WTC11 (cell line): ENCODE data around the gene RYR2. TPM values are rescaled to one million over a fixed set of nuclear protein-coding genes. Genes with fewer than 3 reads are reported as not detected.

Experiments used
- ATAC-seq: fragments of 200-7000 bp; cut with Tn5 transposase; 2 replicates; pipeline ENCODE4 v1.10.0; 2021; ENCODE audit warnings: mild to moderate bottlenecking, moderate library complexity
- CTCF ChIA-PET: fragments of 300-600 bp; sonication (Branson Sonifier 250); formaldehyde crosslinking; loops from one replicate; lab custom pipeline; 2021; ENCODE audit warnings: antibody characterized with exemption; lab: Charles Lee
- POLR2A ChIA-PET: fragments of 350-600 bp; sonication (Branson Sonifier 250); formaldehyde crosslinking; loops from one replicate; lab custom pipeline; 2021; ENCODE audit warnings: antibody characterized with exemption; lab: Charles Lee
- DNase-seq: peaks from one replicate; pipeline ENCODE4 v3.0.0; 2021; ENCODE audit warnings: low spot score
- H3K27ac Mint-ChIP-seq: 2 replicates; pipeline ENCODE4 v1.8.0; 2021; ENCODE audit warnings: mixed read lengths
- H3K27me3 Mint-ChIP-seq: 2 replicates; pipeline ENCODE4 v1.8.0; 2021; ENCODE audit warnings: low read depth, mild to moderate bottlenecking, moderate library complexity, mixed read lengths
- H3K36me3 Mint-ChIP-seq: 2 replicates; pipeline ENCODE4 v1.8.0; 2021; ENCODE audit warnings: mixed read lengths
- H3K4me1 Mint-ChIP-seq: 2 replicates; pipeline ENCODE4 v1.8.0; 2022; ENCODE audit warnings: mixed read lengths
- H3K4me3 Mint-ChIP-seq: 2 replicates; pipeline ENCODE4 v1.8.0; 2021; ENCODE audit warnings: mild to moderate bottlenecking, moderate library complexity, mixed read lengths
- H3K9me3 Mint-ChIP-seq: 2 replicates; pipeline ENCODE4 v1.8.0; 2021; ENCODE audit warnings: mixed read lengths
- CREM ChIP-seq: sonication (generic); formaldehyde crosslinking; IDR thresholded peaks from 2 replicates; pipeline ENCODE4 v1.8.1; 2022; ENCODE audit warnings: mild to moderate bottlenecking, missing genetic modification reagents, moderate library complexity
- ESRRA ChIP-seq: sonication (generic); formaldehyde crosslinking; IDR thresholded peaks from 2 replicates; pipeline ENCODE4 v1.8.1; 2022; ENCODE audit warnings: mild to moderate bottlenecking, missing genetic modification reagents, borderline replicate concordance
- GABPB1 ChIP-seq: sonication (generic); formaldehyde crosslinking; IDR thresholded peaks from 2 replicates; pipeline ENCODE4 v1.8.1; 2023; ENCODE audit warnings: mild to moderate bottlenecking, missing genetic modification reagents
- GRHL2 ChIP-seq: fragments of 250-450 bp; sonication (Bioruptor Pico); IDR thresholded peaks from 2 replicates; pipeline ENCODE4 v1.8.0; 2022; ENCODE audit warnings: mild to moderate bottlenecking, moderate library complexity; ENCODE audit not compliant: insufficient replicate concordance, severe bottlenecking
- GTF2I ChIP-seq: fragments of 250-450 bp; sonication (Bioruptor Pico); conservative IDR thresholded peaks from 2 replicates; pipeline ENCODE4 v1.4.0; 2021; ENCODE audit warnings: mild to moderate bottlenecking
- JUN ChIP-seq: sonication (generic); formaldehyde crosslinking; IDR thresholded peaks from 2 replicates; pipeline ENCODE4 v1.8.0; 2023; ENCODE audit warnings: mild to moderate bottlenecking, missing genetic modification reagents
- MYBL2 ChIP-seq: sonication (generic); formaldehyde crosslinking; IDR thresholded peaks from 2 replicates; pipeline ENCODE4 v1.8.1; 2023; ENCODE audit warnings: mild to moderate bottlenecking, moderate library complexity, missing genetic modification reagents
- SMAD3 ChIP-seq: sonication (generic); formaldehyde crosslinking; IDR thresholded peaks from 2 replicates; pipeline ENCODE4 v1.8.0; 2022; ENCODE audit warnings: missing genetic modification reagents, mild to moderate bottlenecking, borderline replicate concordance
- SMAD4 ChIP-seq: sonication (generic); formaldehyde crosslinking; IDR thresholded peaks from 2 replicates; pipeline ENCODE4 v1.8.0; 2022; ENCODE audit warnings: mild to moderate bottlenecking, missing genetic modification reagents
- SOX15 ChIP-seq: fragments of 250-450 bp; sonication (Bioruptor Pico); IDR thresholded peaks from 2 replicates; pipeline ENCODE4 v1.9.0; 2021; ENCODE audit warnings: mild to moderate bottlenecking
- SP1 ChIP-seq: sonication (generic); formaldehyde crosslinking; conservative IDR thresholded peaks from 2 replicates; pipeline ENCODE4 v1.8.1; 2022; ENCODE audit warnings: missing genetic modification reagents
- ZNF138 ChIP-seq: sonication (generic); formaldehyde crosslinking; conservative IDR thresholded peaks from 2 replicates; pipeline ENCODE4 v1.8.1; 2022; ENCODE audit warnings: mild to moderate bottlenecking, moderate library complexity, missing genetic modification reagents
- ZNF232 ChIP-seq: sonication (generic); formaldehyde crosslinking; IDR thresholded peaks from 2 replicates; pipeline ENCODE4 v1.8.0; 2022; ENCODE audit warnings: mild to moderate bottlenecking, missing genetic modification reagents
- ZNF263 ChIP-seq: sonication (generic); formaldehyde crosslinking; IDR thresholded peaks from 2 replicates; pipeline ENCODE4 v1.8.1; 2022; ENCODE audit warnings: low read depth, mild to moderate bottlenecking, moderate library complexity, missing genetic modification reagents
- ZNF396 ChIP-seq: fragments of 250-450 bp; sonication (Bioruptor Pico); IDR thresholded peaks from 2 replicates; pipeline ENCODE4 v1.8.0; 2021; ENCODE audit warnings: mild to moderate bottlenecking, moderate library complexity, borderline replicate concordance
- total RNA-seq: library from RNA; stranded (reverse); gene quantifications from 3 replicates; pipeline ENCODE4 v1.2.3, GENCODE V29; 2021
- TF ChIP-seq, protein P1 (sequence below): fragments of 250-450 bp; sonication (Bioruptor Pico); conservative IDR thresholded peaks from 2 replicates; pipeline ENCODE4 v1.9.0; 2021; ENCODE audit warnings: mild to moderate bottlenecking
- TF ChIP-seq, protein P2 (sequence below): sonication (generic); formaldehyde crosslinking; IDR thresholded peaks from 2 replicates; pipeline ENCODE4 v1.8.0; 2022; ENCODE audit warnings: mild to moderate bottlenecking, missing genetic modification reagents
- TF ChIP-seq, protein P3 (sequence below): sonication (generic); formaldehyde crosslinking; IDR thresholded peaks from 2 replicates; pipeline ENCODE4 v1.8.0; 2022; ENCODE audit warnings: mild to moderate bottlenecking, missing genetic modification reagents
- TF ChIP-seq, protein P4 (sequence below): sonication (generic); formaldehyde crosslinking; IDR thresholded peaks from 2 replicates; pipeline ENCODE4 v1.8.0; 2023; ENCODE audit warnings: missing genetic modification reagents, mild to moderate bottlenecking, borderline replicate concordance
- TF ChIP-seq, protein P5 (sequence below): sonication (generic); formaldehyde crosslinking; IDR thresholded peaks from 2 replicates; pipeline ENCODE4 v1.8.0; 2023; ENCODE audit warnings: mild to moderate bottlenecking, missing genetic modification reagents

RYR2 gene
- total RNA-seq, 1 experiment from 2014 or later = 7.9 TPM

DNA sequence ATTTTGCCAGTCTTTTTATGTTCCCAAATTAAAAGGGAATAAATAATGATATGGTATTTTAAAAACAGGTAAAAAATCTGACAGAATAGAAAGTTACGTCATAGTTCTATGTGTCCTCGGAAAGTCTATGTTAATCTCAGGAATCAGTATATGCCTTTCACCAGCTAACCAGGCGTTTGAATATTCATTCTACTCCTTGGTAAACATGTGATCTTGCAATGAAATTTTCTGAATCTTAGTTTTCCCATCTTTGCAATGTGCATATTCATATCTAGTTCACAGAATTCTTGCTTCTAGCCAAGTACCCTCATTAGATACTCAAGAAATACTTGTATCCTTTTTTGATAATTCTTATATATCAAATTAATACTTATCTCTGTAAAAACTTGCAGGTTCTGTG, 669.3 kb downstream of the RYR2 start:
- Mint-ChIP-seq H3K36me3 (no peaks in the 10 kb centered on the region; the same call in 1 of the 2 replicates), H3K27me3 (no peaks in the 10 kb centered on the region), H3K27ac (no peak overlapping the region), H3K4me1 (peaks cover 4% of the 10 kb centered on the region), H3K4me3 (no peak overlapping the region), H3K9me3 (no peaks in the 10 kb centered on the region)
- TF ChIP-seq, protein P1, sequence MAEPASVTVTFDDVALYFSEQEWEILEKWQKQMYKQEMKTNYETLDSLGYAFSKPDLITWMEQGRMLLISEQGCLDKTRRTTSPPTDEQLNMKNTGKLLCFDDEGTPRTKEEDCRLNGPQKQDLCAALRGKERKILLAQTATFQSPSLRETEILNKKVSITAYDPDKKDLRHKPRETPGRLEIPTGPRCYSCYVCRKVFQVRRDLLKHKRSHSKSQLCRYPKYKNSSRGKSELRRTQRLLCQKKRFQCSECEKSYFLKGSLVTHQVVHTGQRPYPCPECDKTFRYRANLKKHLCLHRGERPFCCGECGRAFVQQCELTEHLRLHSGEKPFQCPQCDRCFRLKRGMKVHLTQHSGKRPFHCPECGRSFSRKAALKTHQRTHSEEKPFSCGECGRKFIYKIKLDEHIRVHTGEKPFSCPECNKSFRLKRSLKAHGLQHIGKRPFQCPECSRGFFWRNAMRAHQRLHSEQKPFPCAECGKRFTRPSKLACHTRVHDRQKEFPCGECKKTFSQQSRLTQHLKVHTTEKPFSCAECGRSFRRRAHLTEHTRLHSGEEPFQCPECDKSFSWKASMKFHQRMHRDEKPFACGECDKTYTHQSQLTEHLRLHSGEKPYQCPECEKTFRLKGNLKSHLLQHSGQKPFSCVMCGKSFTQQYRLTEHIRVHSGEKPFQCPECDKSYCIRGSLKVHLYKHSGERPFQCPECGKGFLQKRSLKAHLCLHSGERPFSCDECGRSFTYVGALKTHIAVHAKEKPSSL = no peak
- TF ChIP-seq GABPB1 (CRISPR knock-in tag) (no peak), ZNF396 (CRISPR knock-in tag) (no peak), ZNF138 (no peak), SP1 (CRISPR knock-in tag) (no peak), GRHL2 (CRISPR knock-in tag) (no peak), SMAD4 (CRISPR knock-in tag) (no peak), CREM (CRISPR knock-in tag) (no peak), SOX15 (CRISPR knock-in tag) (no peak), ZNF232 (CRISPR knock-in tag) (no peak), MYBL2 (no peak), ZNF263 (CRISPR knock-in tag) (no peak), GTF2I (no peak), SMAD3 (CRISPR knock-in tag) (no peak), ESRRA (no peak), JUN (CRISPR knock-in tag) (no peak)
- TF ChIP-seq, protein P2, sequence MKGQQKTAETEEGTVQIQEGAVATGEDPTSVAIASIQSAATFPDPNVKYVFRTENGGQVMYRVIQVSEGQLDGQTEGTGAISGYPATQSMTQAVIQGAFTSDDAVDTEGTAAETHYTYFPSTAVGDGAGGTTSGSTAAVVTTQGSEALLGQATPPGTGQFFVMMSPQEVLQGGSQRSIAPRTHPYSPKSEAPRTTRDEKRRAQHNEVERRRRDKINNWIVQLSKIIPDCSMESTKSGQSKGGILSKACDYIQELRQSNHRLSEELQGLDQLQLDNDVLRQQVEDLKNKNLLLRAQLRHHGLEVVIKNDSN = no peak
- TF ChIP-seq, protein P3, sequence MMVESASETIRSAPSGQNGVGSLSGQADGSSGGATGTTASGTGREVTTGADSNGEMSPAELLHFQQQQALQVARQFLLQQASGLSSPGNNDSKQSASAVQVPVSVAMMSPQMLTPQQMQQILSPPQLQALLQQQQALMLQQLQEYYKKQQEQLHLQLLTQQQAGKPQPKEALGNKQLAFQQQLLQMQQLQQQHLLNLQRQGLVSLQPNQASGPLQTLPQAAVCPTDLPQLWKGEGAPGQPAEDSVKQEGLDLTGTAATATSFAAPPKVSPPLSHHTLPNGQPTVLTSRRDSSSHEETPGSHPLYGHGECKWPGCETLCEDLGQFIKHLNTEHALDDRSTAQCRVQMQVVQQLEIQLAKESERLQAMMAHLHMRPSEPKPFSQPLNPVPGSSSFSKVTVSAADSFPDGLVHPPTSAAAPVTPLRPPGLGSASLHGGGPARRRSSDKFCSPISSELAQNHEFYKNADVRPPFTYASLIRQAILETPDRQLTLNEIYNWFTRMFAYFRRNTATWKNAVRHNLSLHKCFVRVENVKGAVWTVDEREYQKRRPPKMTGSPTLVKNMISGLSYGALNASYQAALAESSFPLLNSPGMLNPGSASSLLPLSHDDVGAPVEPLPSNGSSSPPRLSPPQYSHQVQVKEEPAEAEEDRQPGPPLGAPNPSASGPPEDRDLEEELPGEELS (CRISPR knock-in tag) = no peak
- TF ChIP-seq, protein P4, sequence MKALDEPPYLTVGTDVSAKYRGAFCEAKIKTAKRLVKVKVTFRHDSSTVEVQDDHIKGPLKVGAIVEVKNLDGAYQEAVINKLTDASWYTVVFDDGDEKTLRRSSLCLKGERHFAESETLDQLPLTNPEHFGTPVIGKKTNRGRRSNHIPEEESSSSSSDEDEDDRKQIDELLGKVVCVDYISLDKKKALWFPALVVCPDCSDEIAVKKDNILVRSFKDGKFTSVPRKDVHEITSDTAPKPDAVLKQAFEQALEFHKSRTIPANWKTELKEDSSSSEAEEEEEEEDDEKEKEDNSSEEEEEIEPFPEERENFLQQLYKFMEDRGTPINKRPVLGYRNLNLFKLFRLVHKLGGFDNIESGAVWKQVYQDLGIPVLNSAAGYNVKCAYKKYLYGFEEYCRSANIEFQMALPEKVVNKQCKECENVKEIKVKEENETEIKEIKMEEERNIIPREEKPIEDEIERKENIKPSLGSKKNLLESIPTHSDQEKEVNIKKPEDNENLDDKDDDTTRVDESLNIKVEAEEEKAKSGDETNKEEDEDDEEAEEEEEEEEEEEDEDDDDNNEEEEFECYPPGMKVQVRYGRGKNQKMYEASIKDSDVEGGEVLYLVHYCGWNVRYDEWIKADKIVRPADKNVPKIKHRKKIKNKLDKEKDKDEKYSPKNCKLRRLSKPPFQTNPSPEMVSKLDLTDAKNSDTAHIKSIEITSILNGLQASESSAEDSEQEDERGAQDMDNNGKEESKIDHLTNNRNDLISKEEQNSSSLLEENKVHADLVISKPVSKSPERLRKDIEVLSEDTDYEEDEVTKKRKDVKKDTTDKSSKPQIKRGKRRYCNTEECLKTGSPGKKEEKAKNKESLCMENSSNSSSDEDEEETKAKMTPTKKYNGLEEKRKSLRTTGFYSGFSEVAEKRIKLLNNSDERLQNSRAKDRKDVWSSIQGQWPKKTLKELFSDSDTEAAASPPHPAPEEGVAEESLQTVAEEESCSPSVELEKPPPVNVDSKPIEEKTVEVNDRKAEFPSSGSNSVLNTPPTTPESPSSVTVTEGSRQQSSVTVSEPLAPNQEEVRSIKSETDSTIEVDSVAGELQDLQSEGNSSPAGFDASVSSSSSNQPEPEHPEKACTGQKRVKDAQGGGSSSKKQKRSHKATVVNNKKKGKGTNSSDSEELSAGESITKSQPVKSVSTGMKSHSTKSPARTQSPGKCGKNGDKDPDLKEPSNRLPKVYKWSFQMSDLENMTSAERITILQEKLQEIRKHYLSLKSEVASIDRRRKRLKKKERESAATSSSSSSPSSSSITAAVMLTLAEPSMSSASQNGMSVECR = no peak
- TF ChIP-seq, protein P5, sequence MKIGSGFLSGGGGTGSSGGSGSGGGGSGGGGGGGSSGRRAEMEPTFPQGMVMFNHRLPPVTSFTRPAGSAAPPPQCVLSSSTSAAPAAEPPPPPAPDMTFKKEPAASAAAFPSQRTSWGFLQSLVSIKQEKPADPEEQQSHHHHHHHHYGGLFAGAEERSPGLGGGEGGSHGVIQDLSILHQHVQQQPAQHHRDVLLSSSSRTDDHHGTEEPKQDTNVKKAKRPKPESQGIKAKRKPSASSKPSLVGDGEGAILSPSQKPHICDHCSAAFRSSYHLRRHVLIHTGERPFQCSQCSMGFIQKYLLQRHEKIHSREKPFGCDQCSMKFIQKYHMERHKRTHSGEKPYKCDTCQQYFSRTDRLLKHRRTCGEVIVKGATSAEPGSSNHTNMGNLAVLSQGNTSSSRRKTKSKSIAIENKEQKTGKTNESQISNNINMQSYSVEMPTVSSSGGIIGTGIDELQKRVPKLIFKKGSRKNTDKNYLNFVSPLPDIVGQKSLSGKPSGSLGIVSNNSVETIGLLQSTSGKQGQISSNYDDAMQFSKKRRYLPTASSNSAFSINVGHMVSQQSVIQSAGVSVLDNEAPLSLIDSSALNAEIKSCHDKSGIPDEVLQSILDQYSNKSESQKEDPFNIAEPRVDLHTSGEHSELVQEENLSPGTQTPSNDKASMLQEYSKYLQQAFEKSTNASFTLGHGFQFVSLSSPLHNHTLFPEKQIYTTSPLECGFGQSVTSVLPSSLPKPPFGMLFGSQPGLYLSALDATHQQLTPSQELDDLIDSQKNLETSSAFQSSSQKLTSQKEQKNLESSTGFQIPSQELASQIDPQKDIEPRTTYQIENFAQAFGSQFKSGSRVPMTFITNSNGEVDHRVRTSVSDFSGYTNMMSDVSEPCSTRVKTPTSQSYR (CRISPR knock-in tag) = no peak
- DNase-seq (no peak), ATAC-seq (no peak)
- ChIA-PET CTCF (no interaction called here), POLR2A (no interaction called here)
